ENCODE measurements around the gene STK25.
"Not testable (repeated sequence)": the region's sequence is repeated elsewhere in the genome, so short reads cannot be mapped to it uniquely, and the experiment has no call there.

STK25 gene

DNA sequence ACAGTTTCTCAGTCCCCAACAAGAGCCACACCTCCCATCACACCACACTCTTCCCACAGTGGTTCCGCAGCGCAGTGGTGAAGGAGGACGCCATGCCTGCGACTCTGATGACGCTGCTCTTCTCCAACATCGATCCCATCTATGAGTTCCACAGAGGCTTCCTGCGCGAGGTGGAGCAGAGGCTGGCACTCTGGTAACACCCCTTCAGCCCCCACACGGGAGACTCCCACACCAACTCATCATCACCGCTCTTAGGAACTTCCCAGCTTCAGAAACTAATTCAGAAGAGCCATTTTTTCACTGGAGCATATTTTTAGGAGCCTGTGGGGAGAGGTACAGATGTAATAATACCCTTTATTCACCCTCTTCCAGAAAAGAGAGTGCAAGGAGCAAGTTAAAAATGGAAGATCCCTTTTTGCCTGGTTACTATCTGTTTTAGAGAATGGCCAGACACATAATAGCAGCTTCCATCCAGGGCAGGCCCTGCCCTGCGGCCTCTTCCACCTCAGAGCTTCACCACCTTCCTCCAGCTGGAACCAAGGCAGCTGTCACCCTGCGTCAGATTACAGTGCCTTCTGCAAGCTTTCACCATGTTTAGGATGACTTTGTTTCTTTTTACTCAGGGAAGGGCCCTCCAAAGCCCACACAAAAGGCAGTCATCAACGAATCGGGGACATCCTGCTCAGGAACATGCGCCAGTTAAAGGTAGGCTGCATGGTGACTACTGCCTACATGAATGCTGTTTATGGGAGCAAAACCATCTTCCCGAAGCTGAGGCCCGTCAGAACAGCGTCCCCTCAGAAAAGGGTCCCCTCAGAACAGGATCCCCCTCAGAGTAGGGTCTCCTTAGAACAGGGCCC, 44.9 kb downstream of the STK25 start:
- DNase-seq (ENCODE audit: low read depth in 2 of 2) = no peak

GRCh38 chr2:241461693-241462677, 46.4 kb downstream of the STK25 start:
- no peak for DNase-seq (ENCODE audit: low read depth in 2 of 2)

DNA sequence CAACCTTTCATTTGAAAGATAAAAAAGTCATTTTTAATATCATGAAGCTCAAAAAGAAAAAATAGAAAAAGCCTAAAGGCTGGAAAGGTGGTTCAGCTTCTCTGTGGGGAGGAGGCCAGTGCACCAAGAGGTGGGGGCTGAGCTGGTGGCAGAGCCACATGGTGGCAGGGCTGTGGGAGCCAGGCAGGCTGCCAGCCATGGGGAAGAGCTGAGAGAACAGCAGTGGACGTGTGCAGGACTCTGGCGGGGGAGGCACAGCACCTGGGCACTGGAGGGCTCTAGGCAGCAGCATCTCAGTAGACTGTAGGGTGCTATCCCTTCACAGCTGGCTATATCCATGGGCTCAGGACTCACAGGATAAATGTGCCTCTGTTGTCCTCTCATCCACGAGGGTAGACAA, 47.8 kb downstream of the STK25 start:
- DNase-seq (ENCODE audit: low read depth in 2 of 2) = no peak

- no peak for DNase-seq (ENCODE audit: low read depth in 2 of 2)
Measured at GRCh38 chr2:241459520-241459919, 48.9 kb downstream of the STK25 start.

GRCh38 chr2:241458687-241459086, 49.7 kb downstream of the STK25 start:
- no peak for DNase-seq (ENCODE audit: low read depth in 2 of 2)

GRCh38 chr2:241456546-241456945, 51.8 kb downstream of the STK25 start:
- DNase-seq (ENCODE audit: low read depth in 2 of 2) = no peak

DNA sequence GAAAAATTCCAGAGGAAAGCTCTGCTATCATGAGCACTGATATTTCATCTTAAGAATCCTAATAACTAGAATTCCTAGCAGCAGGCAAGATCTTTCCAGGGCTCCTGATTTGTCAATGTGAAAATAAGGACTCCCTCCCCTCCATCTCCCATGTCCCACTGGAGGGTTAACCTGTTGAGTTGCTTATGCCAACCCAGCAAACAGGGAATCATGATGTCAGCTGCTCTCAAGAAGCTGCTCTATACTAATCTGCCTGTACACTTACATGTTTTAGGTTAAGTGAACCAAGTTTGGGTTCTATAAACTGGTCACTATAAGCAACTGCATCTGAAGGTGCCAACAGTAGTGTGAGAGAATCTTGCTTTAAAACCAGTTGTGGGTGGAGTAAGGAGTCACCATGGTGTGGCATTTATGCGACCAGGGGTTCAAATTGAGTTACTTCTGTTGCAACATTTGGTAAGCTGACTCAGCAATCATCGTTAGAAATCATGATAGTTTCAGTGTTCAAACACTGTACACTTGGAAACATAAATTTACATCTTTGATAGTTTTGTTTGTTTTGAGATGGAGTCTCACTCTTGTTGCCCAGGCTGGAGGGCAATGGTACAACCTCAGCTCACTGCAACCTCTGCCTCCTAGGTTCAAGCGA, 53.4 kb downstream of the STK25 start:
- no peak for DNase-seq (ENCODE audit: low read depth in 2 of 2)

- not testable (repeated sequence) for DNase-seq (ENCODE audit: low read depth in 2 of 2)
Measured at GRCh38 chr2:241453919-241454318, 54.5 kb downstream of the STK25 start.

DNA sequence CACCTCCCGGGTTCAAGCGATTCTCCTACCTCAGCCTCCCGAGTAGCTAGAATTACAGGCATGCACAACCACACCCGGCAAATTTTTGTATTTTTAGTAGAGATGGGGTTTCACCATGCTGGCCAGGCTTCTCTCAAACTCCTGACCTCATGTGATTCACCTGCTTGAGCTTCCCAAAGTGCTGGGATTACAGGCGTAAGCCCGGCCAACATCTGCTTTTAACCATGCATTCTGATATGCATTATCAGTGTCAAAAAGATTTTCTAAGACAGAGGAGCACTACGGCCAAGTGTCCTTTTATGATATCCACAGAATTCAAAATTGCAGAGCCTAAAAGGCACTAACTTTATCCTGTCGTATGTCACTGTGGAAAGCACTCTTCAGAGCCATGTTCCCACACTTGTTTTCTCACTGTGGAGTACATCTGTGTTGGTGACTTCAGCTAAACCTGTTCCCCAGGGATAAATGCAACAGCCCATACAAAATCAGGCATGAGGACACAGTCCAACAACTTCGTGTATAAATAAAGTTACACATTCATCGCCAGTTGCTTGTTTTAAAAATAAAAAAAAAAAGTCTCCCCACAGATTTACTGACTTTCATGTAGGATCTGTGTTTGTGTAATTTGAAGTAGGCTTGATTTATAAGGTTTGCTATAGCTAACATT, 56.4 kb downstream of the STK25 start:
- DNase-seq (ENCODE audit: low read depth in 2 of 2) = no peak

DNA sequence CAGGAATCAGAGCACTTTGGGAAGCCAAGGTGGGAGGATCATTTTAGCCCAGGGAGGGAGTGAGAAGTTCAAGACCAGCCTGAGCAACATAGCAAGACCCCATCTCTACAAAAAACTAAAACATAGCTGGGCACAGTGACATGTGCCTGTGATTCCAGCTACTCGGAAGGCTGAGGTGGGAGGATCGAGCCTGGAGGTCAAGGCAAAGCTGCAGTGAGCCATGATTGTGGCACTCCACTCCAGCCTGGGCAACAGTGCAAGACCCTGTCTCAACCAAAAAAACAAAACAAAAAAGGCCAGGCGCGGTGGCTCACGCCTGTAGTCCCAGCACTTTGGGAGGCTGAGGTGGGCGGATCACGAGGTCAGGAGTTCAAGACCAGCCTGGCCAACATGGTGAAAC, 58.3 kb downstream of the STK25 start:
- not testable (repeated sequence) for DNase-seq (ENCODE audit: low read depth in 2 of 2)

DNA sequence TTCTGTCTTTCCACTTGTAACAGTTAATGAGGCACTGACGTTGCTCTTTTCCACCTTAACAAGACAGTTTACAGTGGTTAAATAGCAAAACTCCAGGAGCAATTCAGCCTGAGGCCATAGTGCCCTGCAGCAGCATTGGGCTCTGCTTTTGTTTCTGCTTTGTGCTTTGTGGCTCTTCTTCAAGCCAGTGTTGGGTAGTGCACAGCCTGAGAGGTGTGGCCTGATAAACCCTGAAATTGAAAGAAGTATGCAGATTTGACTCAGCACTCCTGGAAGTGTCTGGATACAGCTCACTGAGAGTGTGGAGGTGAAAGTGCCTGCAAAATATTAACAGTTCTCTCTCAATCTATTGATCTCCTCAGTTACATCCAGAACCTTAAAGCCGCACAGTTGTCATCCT, 63.0 kb downstream of the STK25 start:
- DNase-seq (ENCODE audit: low read depth in 2 of 2) = no peak

DNA sequence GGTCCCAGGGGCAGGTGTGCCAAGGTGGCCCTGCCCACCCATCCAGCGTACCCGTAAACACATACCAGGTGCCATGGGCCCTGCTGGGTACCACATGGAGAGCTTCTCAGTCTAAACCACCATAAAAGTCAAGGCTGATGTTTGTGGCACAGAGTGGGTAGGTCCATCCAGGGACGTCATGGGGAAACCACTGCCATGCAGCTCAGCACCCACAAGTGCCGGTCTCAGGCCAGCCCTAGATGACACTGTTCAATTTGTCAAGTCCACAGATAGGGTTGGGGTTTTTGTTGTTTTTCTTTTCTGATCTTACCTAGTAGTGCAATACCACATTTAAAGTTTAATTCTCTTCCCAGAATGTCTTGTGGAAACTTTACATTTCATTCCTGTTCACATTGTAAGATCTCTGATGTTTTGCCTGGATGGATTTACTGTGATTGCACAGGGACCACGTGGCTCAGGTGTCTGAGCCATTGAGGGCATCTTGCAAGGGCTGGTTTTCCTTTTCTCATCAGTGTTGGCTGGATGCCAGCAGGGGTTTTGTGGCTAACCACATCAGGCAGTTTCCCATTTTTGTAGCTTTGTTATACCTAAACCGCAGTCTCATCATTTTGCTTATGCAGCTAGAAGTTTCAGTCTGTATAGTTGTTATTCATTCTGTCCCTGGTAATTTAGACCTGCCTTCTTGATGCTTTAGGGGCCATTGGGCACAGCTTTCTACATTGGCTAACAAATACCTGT, 64.7 kb downstream of the STK25 start:
- peak; percentile 70 to 81 for DNase-seq (ENCODE audit: low read depth in 2 of 2)
